GM12878 (cell line): ENCODE data around the gene VPS54. TPM values are rescaled to one million over a fixed set of nuclear protein-coding genes. Genes with fewer than 3 reads are reported as not detected.
A peak's percentile ranks its signal among the peaks of the same experiment; 100 is the strongest.

Experiments used
- ATAC-seq: fragments of 200-7000 bp; cut with Tn5 transposase; 3 replicates; pipeline ENCODE4 v1.9.1; 2020; ENCODE audit warnings: mild to moderate bottlenecking, moderate library complexity
- Bru-seq: library from RNA; stranded (reverse); fragments of 400-500 nt; gene quantifications from one replicate; lab custom pipeline; 2021; lab: Mats Ljungman, UMichigan
- BruChase-seq, 2 experiments: library from RNA; stranded (reverse); fragments of 400-500 nt; gene quantifications; one replicate each; lab custom pipeline; 2021; lab: Mats Ljungman, UMichigan
- BruUV-seq: library from RNA; stranded (reverse); fragments of 400-500 nt; replicated peaks from 2 replicates; lab custom pipeline; 2021; lab: Mats Ljungman, UMichigan
- CTCF ChIA-PET: fragments of 300-600 bp; sonication (Branson Sonifier 250); formaldehyde crosslinking; extraction: SDS; loops from one replicate; lab custom pipeline; 2021; ENCODE audit warnings: inconsistent platforms; lab: Yijun Ruan, JAX
- POLR2A ChIA-PET: fragments of 350-600 bp; formaldehyde crosslinking; extraction: SDS; loops from one replicate; lab custom pipeline; 2021; ENCODE audit warnings: inconsistent platforms; lab: Charles Lee
- RAD21 ChIA-PET: fragments of 300-600 bp; sonication (Branson Sonifier 250); formaldehyde crosslinking; loops from one replicate; lab custom pipeline; 2023; ENCODE audit warnings: antibody characterized with exemption; ENCODE audit not compliant: unreplicated experiment; lab: Charles Lee
- SMC1A ChIA-PET: fragments of 300-600 bp; sonication (Branson Sonifier 250); formaldehyde crosslinking; loops from one replicate; lab custom pipeline; 2023; ENCODE audit not compliant: unreplicated experiment, uncharacterized antibody; lab: Charles Lee
- DNase-seq: peaks from one replicate; pipeline ENCODE4 v3.0.0-alpha.2; 2011; ENCODE audit warnings: low read depth, low spot score
- FAIRE-seq: peaks from 3 replicates; lab custom pipeline; 2011; peaks lifted over from hg19 to GRCh38; lab: Jason Lieb, UNC
- H2AFZ ChIP-seq: 2 replicates; pipeline ENCODE4 v1.6.0; 2011; ENCODE audit warnings: low read depth, low read length, control low read depth; ENCODE audit not compliant: control insufficient read depth
- H3K27ac ChIP-seq: 2 replicates; pipeline ENCODE4 v1.5.1; 2011; ENCODE audit warnings: control low read depth; ENCODE audit not compliant: control insufficient read depth, insufficient read depth
- H3K27me3 ChIP-seq, 2 experiments: replicated peaks in 1 of 2; 2 replicates each; pipeline versions ENCODE4 v1.6.0 to v1.6.1; 2011; ENCODE audit warnings: low read length in 1 of 2; ENCODE audit not compliant: control insufficient read depth in 2 of 2, insufficient read depth in 2 of 2
- H3K36me3 ChIP-seq, 2 experiments: 2 replicates each; pipeline ENCODE4 v1.5.1; 2011; ENCODE audit warnings: low read length in 1 of 2; ENCODE audit not compliant: control insufficient read depth in 2 of 2, insufficient read depth in 2 of 2
- H3K4me1 ChIP-seq: 2 replicates; pipeline ENCODE4 v1.6.1; 2011; ENCODE audit warnings: mild to moderate bottlenecking, low read length, moderate library complexity, mixed read lengths; ENCODE audit not compliant: control insufficient read depth, insufficient read depth
- H3K4me2 ChIP-seq: 2 replicates; pipeline ENCODE4 v1.6.0; 2011; ENCODE audit warnings: control low read depth; ENCODE audit not compliant: control insufficient read depth, insufficient read depth
- H3K4me3 ChIP-seq: fragments of 200-600 bp; sonication (generic); 2 replicates; pipeline ENCODE4 v1.5.1; 2016
- H3K79me2 ChIP-seq: 2 replicates; pipeline ENCODE4 v1.6.0; 2011; ENCODE audit warnings: low read length; ENCODE audit not compliant: control insufficient read depth, insufficient read depth
- H3K9ac ChIP-seq: 2 replicates; pipeline ENCODE4 v1.8.0; 2011; ENCODE audit warnings: low read length, control low read depth, mixed read lengths; ENCODE audit not compliant: control insufficient read depth, insufficient read depth
- H3K9me3 ChIP-seq: replicated peaks from 3 replicates; pipeline ENCODE4 v1.5.1; 2011; ENCODE audit warnings: mild to moderate bottlenecking, low read length; ENCODE audit not compliant: control insufficient read depth, insufficient read depth
- H4K20me1 ChIP-seq: 2 replicates; pipeline ENCODE4 v1.6.0; 2011; ENCODE audit not compliant: control insufficient read depth, insufficient read depth
- BACH1 ChIP-seq: fragments of 450-650 bp; IDR thresholded peaks from 2 replicates; pipeline ENCODE4 v1.6.1; 2017; ENCODE audit warnings: mild to moderate bottlenecking, borderline replicate concordance
- ELK1 ChIP-seq: IDR thresholded peaks from 2 replicates; pipeline ENCODE4 v1.6.1; 2012; ENCODE audit warnings: low read depth, low read length, improper control_type of control experiment
- IKZF1 ChIP-seq: fragments of 450-650 bp; conservative IDR thresholded peaks from 2 replicates; pipeline ENCODE4 v1.6.1; 2017; ENCODE audit warnings: antibody characterized with exemption, mild to moderate bottlenecking
- POU2F2 ChIP-seq: IDR thresholded peaks from 3 replicates; pipeline ENCODE4 v1.6.1; 2011; ENCODE audit warnings: low read depth, mild to moderate bottlenecking, low read length, borderline replicate concordance
- SUPT20H ChIP-seq: IDR thresholded peaks from 2 replicates; pipeline ENCODE4 v1.6.1; 2011; ENCODE audit warnings: low read depth, mild to moderate bottlenecking, low read length, moderate library complexity, borderline replicate concordance; ENCODE audit not compliant: control insufficient read depth
- TCF12 ChIP-seq: IDR thresholded peaks from 2 replicates; pipeline ENCODE4 v1.6.1; 2011; ENCODE audit warnings: low read depth, mild to moderate bottlenecking, low read length
- ZBTB11 ChIP-seq: fragments of 450-650 bp; formaldehyde crosslinking; IDR thresholded peaks from 2 replicates; pipeline ENCODE4 v1.5.0; 2022; ENCODE audit warnings: mild to moderate bottlenecking, missing genetic modification characterization
- ZNF384 ChIP-seq: IDR thresholded peaks from 2 replicates; pipeline ENCODE4 v1.6.1; 2012; ENCODE audit warnings: low read depth, mild to moderate bottlenecking, low read length, improper control_type of control experiment, borderline replicate concordance
- WGBS: methylation state at CpG from one replicate; pipeline ENCODE4 v1.1.6; 2016; ENCODE audit warnings: low lambda C conversion rate; ENCODE audit not compliant: insufficient replicate concordance, insufficient coverage; ENCODE audit errors: missing lambda C conversion rate; 5-methylcytosine and 5-hydroxymethylcytosine counted together
- in situ Hi-C: fragments of 300-500 bp; cut with MboI; formaldehyde crosslinking; loops from 9 replicates; pipeline ENCODE4 v1.14.3; 2018; ENCODE audit warnings: mixed read lengths
- intact Hi-C: fragments of 100-400 bp; cut with micrococcal nuclease; formaldehyde crosslinking; loops from one replicate; pipeline ENCODE4 v1.14.2; 2022; ENCODE audit not compliant: unreplicated experiment
- long read RNA-seq, 2 experiments: library from polyadenylated mRNA; unstranded; transcript quantifications; one replicate each; pipeline ENCODE4 v2.0.0, GENCODE V29; 2019 to 2020
- polyA minus RNA-seq, 3 experiments: library from RNA; depleted of rRNA, polyadenylated mRNA; stranded (reverse); fragments of >200 nt; gene quantifications; 2 replicates each; pipeline ENCODE4 v1.2.3, GENCODE V29; 2011
- polyA plus RNA-seq, 11 experiments: library from polyadenylated mRNA; depleted of rRNA in 4 of 11; unstranded in 6 of 11; stranded (reverse) in 5 of 11; fragments of >200 nt; fragmentation: Nextera tagmentation in 4 of 11; fragmentation: Illumina TruSeq in 1 of 11; extraction: Ambion mirVana in 4 of 11; extraction: Trizol in 1 of 11; gene quantifications; 1 replicate in 1 of 11; 2 replicates in 10 of 11; pipeline versions ENCODE4 v1.2.1 to v1.2.3, GENCODE V29; 2011 to 2016; ENCODE audit warnings: inconsistent platforms in 2 of 11, missing spikeins in 2 of 11, low read depth in 1 of 11
- total RNA-seq, 4 experiments: library from RNA; depleted of rRNA in 3 of 4; stranded (reverse); fragments of >200 nt in 3 of 4; fragmentation: Illumina TruSeq in 1 of 4; extraction: Trizol in 1 of 4; gene quantifications; 2 replicates each; pipeline versions ENCODE4 v1.2.1 to v1.2.3, GENCODE V29; 2013 to 2021

The VPS54 gene, protein sequence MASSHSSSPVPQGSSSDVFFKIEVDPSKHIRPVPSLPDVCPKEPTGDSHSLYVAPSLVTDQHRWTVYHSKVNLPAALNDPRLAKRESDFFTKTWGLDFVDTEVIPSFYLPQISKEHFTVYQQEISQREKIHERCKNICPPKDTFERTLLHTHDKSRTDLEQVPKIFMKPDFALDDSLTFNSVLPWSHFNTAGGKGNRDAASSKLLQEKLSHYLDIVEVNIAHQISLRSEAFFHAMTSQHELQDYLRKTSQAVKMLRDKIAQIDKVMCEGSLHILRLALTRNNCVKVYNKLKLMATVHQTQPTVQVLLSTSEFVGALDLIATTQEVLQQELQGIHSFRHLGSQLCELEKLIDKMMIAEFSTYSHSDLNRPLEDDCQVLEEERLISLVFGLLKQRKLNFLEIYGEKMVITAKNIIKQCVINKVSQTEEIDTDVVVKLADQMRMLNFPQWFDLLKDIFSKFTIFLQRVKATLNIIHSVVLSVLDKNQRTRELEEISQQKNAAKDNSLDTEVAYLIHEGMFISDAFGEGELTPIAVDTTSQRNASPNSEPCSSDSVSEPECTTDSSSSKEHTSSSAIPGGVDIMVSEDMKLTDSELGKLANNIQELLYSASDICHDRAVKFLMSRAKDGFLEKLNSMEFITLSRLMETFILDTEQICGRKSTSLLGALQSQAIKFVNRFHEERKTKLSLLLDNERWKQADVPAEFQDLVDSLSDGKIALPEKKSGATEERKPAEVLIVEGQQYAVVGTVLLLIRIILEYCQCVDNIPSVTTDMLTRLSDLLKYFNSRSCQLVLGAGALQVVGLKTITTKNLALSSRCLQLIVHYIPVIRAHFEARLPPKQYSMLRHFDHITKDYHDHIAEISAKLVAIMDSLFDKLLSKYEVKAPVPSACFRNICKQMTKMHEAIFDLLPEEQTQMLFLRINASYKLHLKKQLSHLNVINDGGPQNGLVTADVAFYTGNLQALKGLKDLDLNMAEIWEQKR
- total RNA-seq (2013; cell fraction: nucleolus; rRNA removed) = 33.2 and 34.1 TPM in 2 replicates
- total RNA-seq (2014; rRNA removed) = 11.7 and 14.8 TPM in 2 replicates
- 15.3 and 15.9 TPM in 2 replicates for total RNA-seq (2014; rRNA removed; fragmentation: Illumina TruSeq; extraction: Trizol)
- 9.5 and 9.7 TPM in 2 replicates for total RNA-seq (2021)
- polyA plus RNA-seq (2011; ENCODE audit: low read depth) = 4.0 TPM
- polyA plus RNA-seq (2011; rRNA removed) = 16.2 and 25.4 TPM in 2 replicates
- polyA plus RNA-seq (2011; cell fraction: cytosol; rRNA removed) = 4.7 and 5.6 TPM in 2 replicates
- 9.1 and 11.8 TPM in 2 replicates for polyA plus RNA-seq (2011; cell fraction: nucleus; rRNA removed)
- polyA plus RNA-seq (2012) = 7.7 and 9.7 TPM in 2 replicates
- 12.7 and 17.6 TPM in 2 replicates for polyA plus RNA-seq (2014; fragmentation: Illumina TruSeq; extraction: Trizol)
- 1 to 10 TPM; 3.3 to 7.0 TPM for polyA plus RNA-seq (2014; fragmentation: Nextera tagmentation; extraction: Ambion mirVana)
- polyA plus RNA-seq (2014; rRNA removed) = 7.2 and 9.1 TPM in 2 replicates
- 1 to 10 TPM; 1.6 to 6.4 TPM for polyA plus RNA-seq (2016; fragmentation: Nextera tagmentation; extraction: Ambion mirVana)
- polyA minus RNA-seq (2011; rRNA and poly(A)+ RNA removed) = 13.4 and 19.7 TPM in 2 replicates
- 5.3 and 7.1 TPM in 2 replicates for polyA minus RNA-seq (2011; cell fraction: cytosol; rRNA and poly(A)+ RNA removed)
- polyA minus RNA-seq (2011; cell fraction: nucleus; rRNA and poly(A)+ RNA removed) = 9.6 and 13.0 TPM in 2 replicates
- Bru-seq, nascent RNA = percentile 79 among the genes with signal in this experiment
- percentile 73 among the genes with signal in this experiment for BruChase-seq, experiment 1, labeled RNA remaining after a 6-hour chase
- BruChase-seq, experiment 2, labeled RNA remaining after a 2-hour chase = percentile 72 among the genes with signal in this experiment
- long read RNA-seq, experiment 1, partial matches to known transcripts = 0 of 1 reads
- long read RNA-seq, experiment 1, other reads (novel, unspliced or antisense) = 1 of 1 reads
- long read RNA-seq, experiment 2, partial matches to known transcripts = 4 of 10 reads
- long read RNA-seq, experiment 2, other reads (novel, unspliced or antisense) = 4 of 10 reads

DNA sequence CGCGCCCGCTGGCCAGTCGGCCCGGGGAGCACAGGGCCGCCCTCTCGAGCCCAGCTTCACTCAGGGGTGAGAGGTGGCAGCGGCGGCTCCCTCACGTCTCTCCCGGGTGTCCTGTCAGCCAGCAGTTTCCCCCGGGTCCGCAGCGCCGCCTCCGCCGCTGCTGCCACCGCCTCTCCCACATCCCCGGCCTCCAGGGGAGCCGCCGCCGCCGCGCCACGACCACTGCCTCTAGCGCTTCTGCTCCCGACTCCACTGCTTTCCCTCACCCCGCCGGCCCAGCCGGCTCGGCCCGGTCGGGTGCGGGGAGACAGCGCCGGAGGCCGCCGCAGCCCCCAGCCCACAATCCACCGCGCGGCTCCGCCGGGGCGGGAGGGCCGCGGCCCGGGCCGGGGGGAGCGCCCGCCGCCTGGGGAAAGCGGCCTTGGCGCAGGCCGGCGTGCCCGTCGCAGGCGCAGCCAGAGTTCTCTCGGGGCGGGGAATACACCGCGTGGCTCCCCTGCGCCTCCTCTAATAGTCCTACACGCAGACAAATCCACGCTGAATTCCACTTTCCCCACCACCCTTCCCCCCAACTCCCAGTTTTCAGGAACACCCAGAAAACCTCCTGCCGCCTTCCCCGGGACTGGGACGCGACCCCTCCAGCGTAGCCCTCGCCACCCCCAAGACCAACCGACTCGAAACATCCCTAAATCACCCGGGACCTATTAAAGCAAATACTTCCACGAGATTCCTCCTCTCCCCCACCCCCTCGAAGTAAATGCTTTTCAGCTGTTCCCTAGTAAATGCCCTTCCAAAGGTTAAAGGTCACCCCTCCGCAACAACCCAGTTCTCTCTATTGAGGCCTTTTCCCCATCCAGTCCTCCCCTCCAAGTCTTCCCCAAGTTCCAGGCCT, at the start of gene VPS54:
Gene VPS54, minus strand, starts transcription at position 346 of the 892 bp plus-strand sequence. CDS start 35,429 bp downstream, outside the sequence.
- in situ Hi-C loops (no loop called here), intact Hi-C loops (no loop called here)
- no TSS peak for BruUV-seq
- Histone ChIP-seq H4K20me1 (no peaks in the 10 kb centered on the region), H3K9ac (peak within 1 kb of the TSS; percentile 96), H3K4me2 (peak within 1 kb of the TSS; percentile 56), H2AFZ (peak within 1 kb of the TSS; percentile 87), H3K27ac (peak within 1 kb of the TSS; percentile 90), H3K4me1 (peaks cover 5% of the 10 kb centered on the region; the same call in 1 of the 2 replicates), H3K79me2 (peaks cover 43% of the 10 kb centered on the region), H3K27me3 (no peaks in the 10 kb centered on the region), H3K4me3 (peak within 1 kb of the TSS; percentile 92), H3K36me3 (no peaks in the 10 kb centered on the region), H3K9me3 (no peaks in the 10 kb centered on the region)
- SMC1A ChIA-PET = interaction anchor here (0.5 to 1.9 kb wide), 6 partner anchors 41 to 311 kb away, joined by 3 to 6 read pairs (median 4); no protein-coding TSS in a partner anchor
- FAIRE-seq (no peak), ATAC-seq (peak; percentile 84), DNase-seq (no peak)
- POLR2A ChIA-PET = interaction anchor here (0.6 to 1.1 kb wide), 4 partner anchors 30 to 632 kb away, joined by 3 to 4 read pairs (median 3); no protein-coding TSS in a partner anchor
- WGBS = 8% methylated on average over 35 of the region's 77 CpGs
- RAD21 ChIA-PET = interaction anchor here (1.2 to 3.0 kb wide), 3 partner anchors 17 to 308 kb away, joined by 3 to 8 read pairs (median 7); no protein-coding TSS in a partner anchor
- CTCF ChIA-PET = interaction anchor here (0.8 to 1.4 kb wide), 3 partner anchors 30 to 311 kb away, joined by 3 to 4 read pairs (median 4); no protein-coding TSS in a partner anchor
- TF ChIP-seq IKZF1 (peak; percentile 85), ELK1 (no peak), SUPT20H (no peak), ZBTB11 (CRISPR knock-in tag) (no peak), POU2F2 (peak; percentile 29; the same call in 2 of the 3 replicates), ZNF384 (no peak), TCF12 (0 out of 2 replicates have a peak, but pooled peaks have one; percentile 21), BACH1 (peak; percentile 28; the same call in 1 of the 2 replicates)
